MM.1S (cell line): ENCODE data around the gene SYNPO2.

Experiments
- CTCF ChIP-seq: fragments of 300-600 bp; sonication (generic); IDR thresholded peaks from 2 replicates; pipeline ENCODE4 v1.5.1; 2016; ENCODE audit warnings: antibody characterized with exemption, low read length, mixed read lengths
- EZH2 ChIP-seq: fragments of 300-600 bp; sonication (generic); optimal IDR thresholded peaks from 2 replicates; pipeline ENCODE3; 2017; ENCODE audit warnings: low read depth, mild to moderate bottlenecking, antibody characterized with exemption, low read length, mixed read lengths
- EZH2phosphoT487 ChIP-seq: fragments of 300-600 bp; sonication (generic); IDR thresholded peaks from 2 replicates; pipeline ENCODE4 v1.6.1; 2018; ENCODE audit warnings: antibody characterized with exemption, low read length

- TF ChIP-seq CTCF (no peak), EZH2 (no peak), EZH2phosphoT487 (no peak)
These were observed 9.2 kb upstream of the SYNPO2 start for GRCh38 chr4:118879409-118879808.
